Activated CD4-positive, alpha-beta T cell treated with anti-CD3 and anti-CD28 coated beads, Interleukin-2, amount 50 U/mL, for 16 hours (primary cell): ENCODE results near the gene ATG10.
A peak's percentile ranks its signal among the peaks of the same experiment; 100 is the strongest.
"Not testable (repeated sequence)": the region's sequence is repeated elsewhere in the genome, so short reads cannot be mapped to it uniquely, and the experiment has no call there.

Source experiments
- DNase-seq: peaks from one replicate; pipeline ENCODE4 v3.0.0-alpha.2; 2020

Gene ATG10

DNA sequence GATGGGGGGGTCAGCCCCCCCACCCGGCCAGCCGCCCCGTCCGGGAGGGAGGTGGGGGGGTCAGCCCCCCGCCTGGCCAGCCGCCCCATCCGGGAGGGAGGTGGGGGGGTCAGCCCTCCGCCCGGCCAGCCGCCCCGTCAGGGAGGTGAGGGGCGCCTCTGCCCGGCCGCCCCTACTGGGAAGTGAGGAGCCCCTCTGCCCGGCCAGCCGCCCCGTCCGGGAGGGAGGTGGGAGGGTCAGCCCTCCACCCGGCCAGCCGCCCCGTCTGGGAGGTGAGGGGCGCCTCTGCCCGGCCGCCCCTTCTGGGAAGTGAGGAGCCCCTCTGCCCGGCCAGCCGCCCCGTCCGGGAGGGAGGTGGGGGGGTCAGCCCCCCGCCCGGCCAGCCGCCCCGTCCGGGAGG, 168.0 kb downstream of the ATG10 start:
- DNase-seq = not testable (repeated sequence)

GRCh38 chr5:82142217-82142841, 170.5 kb downstream of the ATG10 start:
- no peak for DNase-seq

DNA sequence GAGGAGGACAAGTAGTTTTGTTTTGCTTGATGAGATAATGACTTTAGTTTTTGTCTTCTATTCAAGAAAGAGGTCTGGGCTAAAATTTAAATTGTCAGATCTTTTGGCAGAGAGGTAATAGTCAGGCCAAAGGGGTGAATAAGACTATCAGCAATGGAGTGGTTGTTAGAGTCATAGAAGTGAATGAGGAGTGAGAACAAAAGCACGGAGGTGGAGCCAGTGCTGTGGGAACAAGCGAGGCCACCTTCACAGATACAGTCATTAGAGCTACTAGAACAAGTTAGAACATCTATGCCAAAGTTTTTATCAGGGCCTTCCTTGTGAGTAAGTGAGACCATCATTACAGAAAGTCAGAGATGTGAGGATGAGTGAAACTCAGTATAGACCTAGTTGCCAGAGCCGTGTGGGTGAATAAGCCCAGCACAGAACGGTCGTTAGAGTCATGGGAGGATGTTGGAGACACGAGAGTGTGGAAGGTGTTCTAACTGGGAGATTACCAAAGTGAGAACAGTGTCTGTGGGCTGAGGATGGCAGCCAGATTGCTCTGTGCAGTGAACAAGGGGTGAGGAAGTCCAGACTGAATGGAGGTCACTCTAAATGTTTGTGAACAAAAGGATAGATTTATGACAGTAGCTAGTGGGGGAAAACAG, 171.2 kb downstream of the ATG10 start:
- no peak for DNase-seq

- DNase-seq = no peak
Observed at GRCh38 chr5:82147860-82148573, 176.2 kb downstream of the ATG10 start.

DNA sequence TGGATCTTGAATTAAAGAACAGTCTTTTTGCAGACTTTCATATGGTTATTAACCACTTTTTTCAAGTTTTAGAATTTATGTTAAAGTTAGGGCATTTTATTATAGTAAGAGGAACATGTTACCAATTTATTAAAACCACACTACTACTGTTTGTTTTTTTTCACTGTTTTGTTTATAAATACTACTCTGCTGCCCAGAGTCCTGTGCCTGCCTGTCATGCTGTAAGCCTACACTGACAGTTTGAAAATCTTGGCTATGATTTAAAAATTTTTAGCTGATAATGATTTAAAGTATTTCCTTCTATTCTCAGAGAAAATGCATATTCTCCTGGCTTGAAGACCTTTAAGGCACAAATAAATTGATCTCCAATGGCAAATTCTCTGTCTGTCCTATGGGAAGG, 177.6 kb downstream of the ATG10 start:
- no peak for DNase-seq

DNA sequence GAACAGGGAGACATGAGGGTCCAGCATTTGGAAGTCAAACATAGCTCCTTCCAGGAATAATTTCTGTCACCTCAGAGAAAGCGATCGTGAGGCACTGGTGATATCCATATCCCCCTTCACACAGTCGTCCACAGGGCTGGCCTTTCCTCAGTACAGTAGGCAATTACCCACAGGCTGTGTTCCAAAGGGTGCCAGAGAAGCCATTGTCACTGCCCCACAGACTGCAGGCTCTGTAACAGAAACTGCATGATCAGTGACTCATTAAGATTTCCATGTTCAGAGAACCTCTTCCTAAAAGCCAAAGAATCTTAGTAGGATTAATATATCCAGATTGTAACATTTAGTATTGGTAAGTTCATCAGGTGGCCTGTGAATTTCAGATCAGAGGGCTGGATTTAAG, 178.7 kb downstream of the ATG10 start:
- DNase-seq = no peak

- DNase-seq = no peak
Observed at GRCh38 chr5:82151204-82151603, 179.4 kb downstream of the ATG10 start.

DNA sequence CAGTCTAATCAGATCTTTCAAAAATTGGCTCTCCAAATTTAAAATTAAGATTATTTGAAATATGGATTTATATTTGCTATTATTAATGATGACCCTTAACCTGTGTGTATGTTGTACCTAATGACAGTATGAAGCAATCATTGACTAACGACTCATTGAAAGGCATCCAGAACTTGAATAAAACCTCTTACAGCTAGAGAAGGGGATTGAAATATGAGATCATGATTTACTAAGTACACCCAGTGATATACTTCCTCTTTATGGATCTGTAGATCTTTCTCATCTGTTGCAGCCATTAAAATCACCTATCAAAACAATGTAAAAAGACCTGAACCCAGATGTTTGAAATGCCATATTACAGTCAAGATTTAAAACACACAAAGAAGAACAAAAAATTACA, 179.8 kb downstream of the ATG10 start:
- no peak for DNase-seq

DNA sequence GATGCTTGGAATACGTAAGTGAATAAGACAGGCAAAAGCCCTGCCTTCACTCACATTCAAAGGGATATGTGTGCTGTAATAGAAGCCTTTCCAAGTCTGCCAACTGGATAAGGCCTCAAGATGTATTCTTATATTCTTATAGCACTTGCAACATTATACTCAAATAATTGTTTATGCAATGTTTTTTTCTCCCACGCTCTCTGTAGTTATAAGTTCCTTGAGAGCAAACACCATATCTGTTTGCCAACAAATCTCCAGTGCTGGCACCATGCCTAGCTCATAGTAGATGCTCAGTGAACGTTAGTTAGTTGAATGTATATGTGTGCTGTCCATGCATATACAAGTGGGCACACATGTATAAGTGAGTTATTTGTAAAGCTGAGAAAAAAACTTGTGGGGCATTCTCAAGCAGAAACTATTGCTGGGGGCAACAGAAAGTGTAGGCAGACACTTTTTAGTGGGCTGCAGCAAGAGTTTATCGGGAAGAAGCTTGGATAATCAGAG, 181.2 kb downstream of the ATG10 start:
- DNase-seq = no peak

- no peak for DNase-seq
Observed at GRCh38 chr5:82154776-82155175, 183.0 kb downstream of the ATG10 start.

DNA sequence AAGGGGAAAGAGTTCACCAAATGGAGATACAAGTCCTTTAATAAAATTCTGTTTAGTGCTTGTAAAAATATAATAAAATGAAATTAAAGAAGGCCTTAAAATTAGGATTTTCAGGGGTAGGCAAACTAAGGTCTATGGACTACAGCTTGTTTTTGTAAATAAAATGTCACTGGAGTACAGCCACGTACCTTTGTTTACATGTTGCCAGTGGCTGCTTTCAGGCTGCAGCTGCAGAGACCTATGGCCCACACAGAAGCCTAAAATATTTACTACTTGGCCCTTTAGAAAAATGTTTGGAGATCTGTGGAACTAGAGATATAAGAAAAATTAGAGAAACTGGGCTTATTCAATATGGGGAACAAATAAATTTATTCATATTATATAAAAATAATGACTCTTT, 183.5 kb downstream of the ATG10 start:
- no peak for DNase-seq

DNA sequence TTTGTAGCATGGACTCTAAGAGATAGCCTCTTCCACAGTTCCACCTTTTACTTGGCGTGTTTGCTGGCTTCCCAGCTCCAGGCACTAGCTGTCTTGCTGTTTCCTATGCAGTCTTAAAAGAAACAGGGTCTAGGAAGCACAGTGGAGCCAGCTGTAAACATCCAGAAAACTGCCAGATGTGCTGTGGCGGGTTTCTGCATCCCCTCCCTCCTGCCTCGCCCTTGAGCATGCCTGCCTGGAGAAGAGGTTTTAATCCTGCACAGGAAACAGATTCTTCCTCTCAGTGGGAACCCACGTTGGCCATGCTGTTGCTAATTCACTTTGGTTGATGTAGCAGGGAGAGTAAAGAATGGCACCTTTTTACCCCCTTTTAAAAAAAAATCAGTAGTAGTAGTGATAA, 185.1 kb downstream of the ATG10 start:
- no peak for DNase-seq

DNA sequence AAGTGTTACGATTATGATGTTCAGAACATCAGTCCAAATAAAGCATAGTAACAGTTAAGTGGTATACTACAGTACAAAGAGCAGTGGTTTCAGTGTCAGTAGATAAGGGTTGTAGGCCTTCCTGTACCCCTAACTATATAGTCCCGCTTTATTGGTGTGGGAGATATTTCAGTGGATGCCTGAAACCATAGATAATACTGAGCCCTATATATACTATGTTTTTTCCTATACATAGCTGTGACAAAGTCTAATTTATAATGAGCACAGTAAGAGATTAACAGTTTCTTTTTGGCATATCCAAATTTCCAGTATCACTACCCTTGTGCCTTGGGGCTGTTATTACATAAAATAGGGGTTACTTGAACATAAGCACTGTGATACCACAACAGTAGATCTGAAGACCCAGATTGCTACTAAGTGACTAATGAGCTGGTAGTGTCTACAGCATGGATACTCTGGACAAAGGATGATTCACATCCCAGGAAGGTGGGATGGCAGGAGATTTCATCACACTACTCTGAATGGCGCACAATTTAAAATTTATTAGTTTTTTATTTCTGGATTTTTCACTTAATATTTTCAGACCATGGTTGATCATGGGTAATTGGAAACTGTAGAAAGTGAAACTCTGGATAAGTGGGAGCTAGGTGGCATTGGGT, 187.1 kb downstream of the ATG10 start:
- DNase-seq = no peak

DNA sequence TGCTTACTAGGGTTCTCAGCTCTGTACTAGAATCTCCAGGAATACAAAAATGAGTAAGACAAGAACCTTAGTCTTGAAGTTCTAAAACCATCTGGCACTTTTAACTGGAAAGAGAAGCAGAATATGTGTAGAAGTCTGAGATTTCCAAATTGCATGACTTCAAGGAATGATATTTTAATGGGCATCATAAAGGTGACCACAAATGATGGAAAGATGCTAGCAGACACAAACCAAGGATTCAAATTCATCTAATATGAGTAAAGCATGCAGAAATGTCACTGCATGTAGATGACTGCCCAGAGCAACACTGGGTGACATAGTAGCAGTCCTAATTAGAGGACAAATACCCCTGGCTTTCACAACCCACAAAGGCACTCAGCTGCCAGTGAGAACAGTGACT, 189.1 kb downstream of the ATG10 start:
- DNase-seq = no peak

DNA sequence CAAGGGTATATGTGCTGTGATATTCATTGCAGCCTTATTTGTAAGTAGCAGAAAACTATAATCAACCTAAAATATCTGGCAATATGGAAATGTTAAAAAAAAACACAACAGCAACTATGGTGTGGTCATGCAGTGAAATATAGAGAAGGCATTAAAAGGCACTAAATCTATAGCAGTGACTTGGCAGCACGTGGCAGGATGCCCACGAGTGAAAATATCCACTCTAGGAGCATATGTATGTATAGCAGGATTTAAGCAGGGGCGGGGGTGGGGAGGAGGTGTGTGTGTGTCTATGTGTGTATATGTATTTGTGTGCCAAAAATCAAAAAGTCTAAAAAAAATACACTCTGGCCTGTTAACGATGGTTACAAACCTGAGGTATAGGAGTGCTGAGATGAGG, 190.8 kb downstream of the ATG10 start:
- DNase-seq = no peak

GRCh38 chr5:82163452-82164175, 191.8 kb downstream of the ATG10 start:
- DNase-seq = no peak

GRCh38 chr5:82164176-82164976, 192.6 kb downstream of the ATG10 start:
- no peak for DNase-seq

GRCh38 chr5:82164977-82165713, 193.3 kb downstream of the ATG10 start:
- no peak for DNase-seq

DNA sequence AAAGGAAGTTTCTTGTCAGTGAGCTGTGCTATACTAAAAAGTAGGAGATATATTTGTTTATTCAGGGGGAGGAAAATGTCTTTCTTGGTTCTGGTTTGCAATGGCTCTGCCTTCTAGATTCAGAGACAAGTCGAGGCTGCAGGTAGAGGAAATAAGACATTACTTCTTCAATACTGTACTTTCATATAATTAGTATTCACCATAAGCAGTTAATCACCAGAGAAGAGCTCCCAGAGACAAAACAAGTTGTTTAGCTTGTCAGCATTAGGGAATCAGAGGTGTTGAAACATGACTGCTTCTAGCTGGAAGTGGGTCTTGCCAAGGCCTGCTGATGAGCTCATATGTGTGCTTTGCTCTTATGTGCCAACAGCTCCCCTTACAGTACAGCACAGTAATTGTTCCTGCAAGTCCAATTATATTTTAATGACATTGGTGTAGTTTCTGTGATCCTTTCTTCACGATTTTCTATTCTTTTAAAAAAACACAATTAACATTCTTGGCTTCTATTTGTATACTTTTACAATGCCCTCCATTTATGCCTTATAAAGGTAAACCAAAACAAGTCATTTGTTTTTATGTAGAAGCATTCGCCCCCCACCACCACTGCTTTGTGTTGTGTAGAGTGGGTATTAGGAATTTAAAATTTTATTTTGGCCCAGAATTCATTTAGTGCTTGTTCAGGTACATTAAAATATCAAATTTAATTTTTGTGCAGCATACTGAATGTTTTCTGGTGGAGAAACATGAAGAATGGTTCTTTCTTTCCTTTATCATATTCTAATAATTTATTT, 194.1 kb downstream of the ATG10 start:
- peak; percentile 42 for DNase-seq

GRCh38 chr5:82167372-82167935, 195.6 kb downstream of the ATG10 start:
- no peak for DNase-seq
